Adrenal gland (tissue), 12 donors: ENCODE data around the gene CC2D1A. TPM values are rescaled to one million over a fixed set of nuclear protein-coding genes. Genes with fewer than 3 reads are reported as not detected.

Experiments used
- DNase-seq, 7 donors: peaks; one replicate each; pipeline ENCODE4 v3.0.0-alpha.2; 2019 to 2020
- H3K27ac ChIP-seq, 5 donors: fragments of 200-600 bp; sonication (generic) in 4 of 5; 1 replicate in 3 of 5; 2 replicates in 2 of 5; pipeline versions ENCODE4 v1.5.1 to v1.8.0; 2016 to 2020; ENCODE audit warnings: mild to moderate bottlenecking in 1 of 5
- H3K27me3 ChIP-seq: fragments of 200-600 bp; 2 replicates; pipeline ENCODE4 v1.8.0; 2021
- H3K36me3 ChIP-seq, 2 donors: fragments of 200-600 bp; replicated peaks in 1 of 2; 1 replicate in 1 of 2; 2 replicates in 1 of 2; pipeline versions ENCODE4 v1.5.1 to v1.8.0; 2018 to 2022
- H3K4me1 ChIP-seq, 2 donors: fragments of 200-600 bp; replicated peaks in 1 of 2; 1 replicate in 1 of 2; 2 replicates in 1 of 2; pipeline versions ENCODE4 v1.5.1 to v1.8.0; 2018 to 2021
- H3K4me3 ChIP-seq, 4 donors: fragments of 200-600 bp; sonication (generic) in 3 of 4; one replicate each; pipeline ENCODE4 v1.5.1; 2016 to 2018
- H3K9me3 ChIP-seq, 3 donors: fragments of 200-600 bp; sonication (generic) in 1 of 3; replicated peaks in 1 of 3; 1 replicate in 2 of 3; 2 replicates in 1 of 3; pipeline versions ENCODE4 v1.5.1 to v1.8.0; 2016 to 2021
- CTCF ChIP-seq, 6 experiments: fragments of 450-650 bp in 4 of 6; fragments of 200-600 bp in 2 of 6; sonication (generic) in 1 of 6; IDR thresholded peaks; 1 replicate in 5 of 6; 2 replicates in 1 of 6; pipeline versions ENCODE4 v1.5.1 to v1.8.0; 2016 to 2021; ENCODE audit warnings: antibody characterized with exemption in 6 of 6, mild to moderate bottlenecking in 2 of 6, moderate library complexity in 1 of 6
- POLR2A ChIP-seq, 2 donors: fragments of 450-650 bp; IDR thresholded peaks; one replicate each; pipeline ENCODE4 v1.6.1; 2017; ENCODE audit warnings: antibody characterized with exemption in 2 of 2, mild to moderate bottlenecking in 2 of 2, moderate library complexity in 1 of 2
- WGBS, 4 donors: extraction: QIAGEN DNeasy Blood & Tissue Kit in 2 of 4; methylation state at CpG; one replicate each; pipeline versions ENCODE4 v1.1.5 to v1.1.7; 2013 to 2017; 5-methylcytosine and 5-hydroxymethylcytosine counted together
- intact Hi-C, 2 donors: fragments of 100-400 bp; cut with DNase I; formaldehyde crosslinking; loops; one replicate each; pipeline versions ENCODE4 v1.14.1 to v1.15.0; 2022 to 2023
- polyA plus RNA-seq, 3 donors: library from polyadenylated mRNA; stranded (reverse); fragments of 200-250 nt in 2 of 3; fragments of 350-450 nt in 1 of 3; fragmentation: Illumina TruSeq in 1 of 3; extraction: RNeasy Lipid Tissue Mini Kit (QIAGEN cat#74804) in 1 of 3; gene quantifications; one replicate each; pipeline ENCODE4 v1.2.3, GENCODE V29; 2013 to 2014
- total RNA-seq, 9 donors: library from RNA; depleted of rRNA in 4 of 9; stranded (reverse); fragments of >200 nt in 4 of 9; fragments of 120-200 nt in 1 of 9; fragmentation: NEBNext Ultra II Directional in 1 of 9; extraction: Animal tissue kit (Norgen Biotek cat#: 25700) in 1 of 9; gene quantifications; one replicate each; pipeline versions ENCODE4 v1.1.0 to v1.2.4, GENCODE V29; 2013 to 2023
- donor health status: healthy with polysubstance abuse.
- donor health status: Bipolar disorder and iron deficiency.
- donor health status: DM: yes; HTN: yes; CAD: no.
- donor health status: DM: no; HTN: no; CAD: no.
- donor health status: DM: no; HTN: no; CAD: no.
- donor health status: DM: yes; HTN: yes; CAD: no.

Gene CC2D1A
- total and polyA plus RNA-seq, 12 donors = 9.0 to 125 (median 31.1) TPM

- WGBS, 4 donors = 31 to 51% (median 46%) methylated on average over 3 to 5 of the region's 5 CpGs
These were observed 29.2 kb upstream of the CC2D1A start, which contains the start of gene NANOS3 for GRCh38 chr19:13876834-13877233. TSS of gene NANOS3 (plus strand) at chr19:13877134. CDS start at chr19:13877249, 115 bp downstream.

GRCh38 chr19:13877303-13877702, 28.7 kb upstream of the CC2D1A start:
- Histone ChIP-seq H3K4me3 (no peak overlapping the region), H3K9me3 (no peaks in the 10 kb centered on the region), H3K27me3 (no peaks in the 10 kb centered on the region), H3K27ac (no peak overlapping the region), H3K36me3 (no peaks in the 10 kb centered on the region), H3K4me1 (peaks cover 5 to 18% of the 10 kb centered on the region in 2 donors)
- DNase-seq = no peak
- TF ChIP-seq POLR2A (IDR thresholded peaks at IDR 0.05) (no peak), CTCF (IDR thresholded peaks at IDR 0.05) (no peak)
- intact Hi-C loops = loop anchor here in 1 of 2 donors (5.0 kb wide), 1 partner anchor 470 kb away; no protein-coding TSS in a partner anchor
- 61 to 90% (median 82%) methylated on average over 2 to 27 of the region's 27 CpGs for WGBS, 4 donors

More at GRCh38 chr19:13876834-13877233, 29.2 kb upstream of the CC2D1A start, which contains the start of gene NANOS3:
- TF ChIP-seq CTCF (IDR thresholded peaks at IDR 0.05) (no peak), POLR2A (IDR thresholded peaks at IDR 0.05) (no peak)
- Histone ChIP-seq H3K9me3 (no peaks in the 10 kb centered on the region), H3K36me3 (no peaks in the 10 kb centered on the region), H3K27me3 (no peaks in the 10 kb centered on the region), H3K4me1 (peaks cover 5 to 17% of the 10 kb centered on the region in 2 donors), H3K4me3 (no peak within 1 kb of the TSS), H3K27ac (no peak within 1 kb of the TSS)
- intact Hi-C loops = loop anchor here in 1 of 2 donors (5.0 kb wide), 1 partner anchor 470 kb away; no protein-coding TSS in a partner anchor
- no peak for DNase-seq

- Histone ChIP-seq H3K27me3 (no peaks in the 10 kb centered on the region), H3K36me3 (no peaks in the 10 kb centered on the region), H3K27ac (peak overlapping the region in 3 of 5 donors; percentile 60 to 72 (median 63)), H3K9me3 (no peaks in the 10 kb centered on the region), H3K4me3 (peak overlapping the region in 1 of 4 donors; percentile 34), H3K4me1 (peaks cover 5 to 18% of the 10 kb centered on the region in 2 donors)
- DNase-seq = peak; percentile 97 to 99 (median 99)
- intact Hi-C loops = loop anchor here (5.0 to 10.0 kb wide), 3 partner anchors 164 to 192 kb away; partner anchors contain the start of gene MISP3 (in 1 of the 2)
- TF ChIP-seq CTCF (IDR thresholded peaks at IDR 0.05) = peak; percentile 94 to 100 (median 100)
- no peak for TF ChIP-seq POLR2A (IDR thresholded peaks at IDR 0.05)
- WGBS, 4 donors = 6 to 10% (median 8%) methylated on average over 16 to 34 of the region's 34 CpGs
These were observed 25.6 kb upstream of the CC2D1A start for GRCh38 chr19:13880059-13881043.

- intact Hi-C loops = loop anchor here (5.0 to 10.0 kb wide), 3 partner anchors 164 to 191 kb away; partner anchors contain the start of gene MISP3 (in 1 of the 2)
- Histone ChIP-seq H3K36me3 (no peaks in the 10 kb centered on the region), H3K9me3 (no peaks in the 10 kb centered on the region), H3K27me3 (no peaks in the 10 kb centered on the region), H3K4me3 (no peak overlapping the region), H3K27ac (peak overlapping the region in 2 of 5 donors; percentile 54 to 72), H3K4me1 (peaks cover 5 to 18% of the 10 kb centered on the region in 2 donors)
- TF ChIP-seq POLR2A (IDR thresholded peaks at IDR 0.05) (no peak), CTCF (IDR thresholded peaks at IDR 0.05) (no peak)
- 47 to 61% (median 57%) methylated on average over 5 to 12 of the region's 12 CpGs for WGBS, 4 donors
- no peak for DNase-seq
These were observed 24.7 kb upstream of the CC2D1A start for GRCh38 chr19:13881251-13881691.
